HEK293 (cell line): ENCODE measurements around the gene SLC1A7.

Experiments used
- CTCF ChIA-PET: fragments of 350-600 bp; formaldehyde crosslinking; extraction: SDS; loops from one replicate; lab custom pipeline; 2021; ENCODE audit warnings: antibody characterized with exemption; lab: Yijun Ruan, JAX
- POLR2A ChIA-PET: fragments of 300-600 bp; formaldehyde crosslinking; extraction: SDS; loops from one replicate; lab custom pipeline; 2020; ENCODE audit warnings: antibody characterized with exemption, inconsistent platforms; lab: Yijun Ruan, JAX
- H3K27ac ChIP-seq: fragments of 200-500 bp; sonication (Bioruptor generic); 2 replicates; pipeline ENCODE4 v1.5.1; 2014; ENCODE audit warnings: low read depth, low read length, control low read depth, inconsistent platforms; ENCODE audit errors: extremely low read depth
- H3K36me3 ChIP-seq, 2 experiments: fragments of 200-500 bp in 1 of 2; sonication (Bioruptor generic) in 1 of 2; 1 replicate in 1 of 2; 2 replicates in 1 of 2; pipeline ENCODE4 v1.5.1; 2014 to 2017; ENCODE audit warnings: inconsistent platforms in 2 of 2, low read length in 2 of 2; ENCODE audit not compliant: control insufficient read depth in 2 of 2, insufficient read depth in 1 of 2
- H3K4me1 ChIP-seq: fragments of 200-500 bp; sonication (Bioruptor generic); 2 replicates; pipeline ENCODE4 v1.5.1; 2014; ENCODE audit warnings: mild to moderate bottlenecking, low read length, inconsistent platforms; ENCODE audit not compliant: control insufficient read depth, insufficient read depth
- H3K4me3 ChIP-seq: 2 replicates; pipeline ENCODE4 v1.5.1; 2011; ENCODE audit warnings: low read depth, mild to moderate bottlenecking, control low read depth, low read length, moderate library complexity
- H3K9me3 ChIP-seq: fragments of 200-500 bp; sonication (Bioruptor generic); 2 replicates; pipeline ENCODE4 v1.5.1; 2014; ENCODE audit warnings: low read depth, low read length, inconsistent platforms; ENCODE audit not compliant: control insufficient read depth, insufficient read depth
- EGR2 ChIP-seq: fragments of 450-650 bp; formaldehyde crosslinking; IDR thresholded peaks from 2 replicates; pipeline ENCODE4 v1.5.1; 2016; ENCODE audit warnings: low read depth, missing biosample characterization, missing genetic modification characterization
- GLIS1 ChIP-seq: fragments of 450-650 bp; formaldehyde crosslinking; IDR thresholded peaks from 2 replicates; pipeline ENCODE4 v1.5.1; 2016; ENCODE audit warnings: missing biosample characterization, missing genetic modification characterization
- GLIS2 ChIP-seq: fragments of 450-650 bp; formaldehyde crosslinking; IDR thresholded peaks from 2 replicates; pipeline ENCODE4 v1.5.1; 2016; ENCODE audit warnings: missing biosample characterization, missing genetic modification characterization
- HOXA7 ChIP-seq: sonication (generic); formaldehyde crosslinking; IDR thresholded peaks from 2 replicates; pipeline ENCODE4 v1.8.1; 2022; ENCODE audit warnings: missing genetic modification reagents, borderline replicate concordance
- OVOL3 ChIP-seq: fragments of 450-650 bp; formaldehyde crosslinking; IDR thresholded peaks from 2 replicates; pipeline ENCODE4 v1.5.1; 2016; ENCODE audit warnings: missing biosample characterization, missing genetic modification characterization
- PBX3 ChIP-seq: sonication (generic); formaldehyde crosslinking; IDR thresholded peaks from 2 replicates; pipeline ENCODE4 v1.8.1; 2022; ENCODE audit warnings: mild to moderate bottlenecking, moderate library complexity, missing genetic modification reagents
- ZBTB48 ChIP-seq: fragments of 450-650 bp; formaldehyde crosslinking; IDR thresholded peaks from 2 replicates; pipeline ENCODE4 v1.5.1; 2016; ENCODE audit warnings: missing biosample characterization, missing genetic modification characterization
- ZFHX2 ChIP-seq: fragments of 450-650 bp; formaldehyde crosslinking; conservative IDR thresholded peaks from 2 replicates; pipeline ENCODE4 v1.5.1; 2016; ENCODE audit warnings: missing biosample characterization, missing genetic modification characterization
- ZNF112 ChIP-seq: fragments of 450-650 bp; formaldehyde crosslinking; IDR thresholded peaks from 2 replicates; pipeline ENCODE4 v1.5.0; 2017; ENCODE audit warnings: missing biosample characterization, missing genetic modification characterization
- ZNF132 ChIP-seq: fragments of 450-650 bp; formaldehyde crosslinking; IDR thresholded peaks from 2 replicates; pipeline ENCODE4 v1.5.1; 2017; ENCODE audit warnings: missing biosample characterization, missing genetic modification characterization, borderline replicate concordance
- ZNF140 ChIP-seq: fragments of 450-650 bp; formaldehyde crosslinking; IDR thresholded peaks from 2 replicates; pipeline ENCODE4 v1.5.1; 2016; ENCODE audit warnings: missing biosample characterization, missing genetic modification characterization
- ZNF174 ChIP-seq: fragments of 450-650 bp; formaldehyde crosslinking; IDR thresholded peaks from 2 replicates; pipeline ENCODE4 v1.5.0; 2017; ENCODE audit warnings: missing biosample characterization, mild to moderate bottlenecking, missing genetic modification characterization
- ZNF23 ChIP-seq: fragments of 450-650 bp; formaldehyde crosslinking; IDR thresholded peaks from 2 replicates; pipeline ENCODE4 v1.5.1; 2016; ENCODE audit warnings: missing biosample characterization, missing genetic modification characterization, borderline replicate concordance
- ZNF239 ChIP-seq: fragments of 450-650 bp; formaldehyde crosslinking; IDR thresholded peaks from 2 replicates; pipeline ENCODE4 v1.5.1; 2016; ENCODE audit warnings: missing biosample characterization, missing genetic modification characterization
- ZNF350 ChIP-seq: fragments of 450-650 bp; formaldehyde crosslinking; IDR thresholded peaks from 2 replicates; pipeline ENCODE4 v1.5.0; 2017; ENCODE audit warnings: missing biosample characterization, mild to moderate bottlenecking, missing genetic modification characterization
- ZNF366 ChIP-seq: fragments of 450-650 bp; formaldehyde crosslinking; conservative IDR thresholded peaks from 2 replicates; pipeline ENCODE4 v1.5.1; 2016; ENCODE audit warnings: missing biosample characterization, missing genetic modification characterization
- ZNF404 ChIP-seq: fragments of 450-650 bp; formaldehyde crosslinking; IDR thresholded peaks from 2 replicates; pipeline ENCODE4 v1.5.1; 2017; ENCODE audit warnings: missing biosample characterization, missing genetic modification characterization
- ZNF426 ChIP-seq: fragments of 450-650 bp; formaldehyde crosslinking; IDR thresholded peaks from 2 replicates; pipeline ENCODE4 v1.5.1; 2017; ENCODE audit warnings: missing biosample characterization, missing genetic modification characterization, mild to moderate bottlenecking, inconsistent platforms, moderate library complexity
- ZNF488 ChIP-seq: fragments of 450-650 bp; formaldehyde crosslinking; IDR thresholded peaks from 2 replicates; pipeline ENCODE4 v1.5.1; 2016; ENCODE audit warnings: missing biosample characterization, missing genetic modification characterization
- ZNF571 ChIP-seq: fragments of 450-650 bp; formaldehyde crosslinking; IDR thresholded peaks from 2 replicates; pipeline ENCODE4 v1.5.0; 2017; ENCODE audit warnings: missing biosample characterization, missing genetic modification characterization
- ZNF600 ChIP-seq: fragments of 450-650 bp; formaldehyde crosslinking; IDR thresholded peaks from 2 replicates; pipeline ENCODE4 v1.5.1; 2016; ENCODE audit warnings: missing biosample characterization, missing genetic modification characterization
- ZNF621 ChIP-seq: fragments of 450-650 bp; formaldehyde crosslinking; IDR thresholded peaks from 2 replicates; pipeline ENCODE4 v1.5.1; 2017; ENCODE audit warnings: missing biosample characterization, missing genetic modification characterization
- ZNF626 ChIP-seq: fragments of 450-650 bp; sonication (Bioruptor Pico); formaldehyde crosslinking; IDR thresholded peaks from 2 replicates; pipeline ENCODE4 v1.5.1; 2018; ENCODE audit warnings: missing biosample characterization, missing genetic modification characterization, inconsistent platforms
- ZNF660 ChIP-seq: fragments of 450-650 bp; IDR thresholded peaks from 2 replicates; pipeline ENCODE4 v1.5.1; 2018; ENCODE audit warnings: missing biosample characterization, mild to moderate bottlenecking, missing genetic modification characterization
- ZNF707 ChIP-seq: fragments of 450-650 bp; formaldehyde crosslinking; IDR thresholded peaks from 2 replicates; pipeline ENCODE4 v1.5.1; 2016; ENCODE audit warnings: missing biosample characterization, missing genetic modification characterization
- ZNF776 ChIP-seq: fragments of 450-650 bp; formaldehyde crosslinking; IDR thresholded peaks from 2 replicates; pipeline ENCODE4 v1.5.0; 2017; ENCODE audit warnings: missing biosample characterization, missing genetic modification characterization, borderline replicate concordance
- ZSCAN16 ChIP-seq: fragments of 450-650 bp; formaldehyde crosslinking; IDR thresholded peaks from 2 replicates; pipeline ENCODE4 v1.5.1; 2016; ENCODE audit warnings: missing biosample characterization, missing genetic modification characterization
- ZXDB ChIP-seq: fragments of 450-650 bp; formaldehyde crosslinking; IDR thresholded peaks from 2 replicates; pipeline ENCODE4 v1.5.1; 2016; ENCODE audit warnings: missing biosample characterization, missing genetic modification characterization

SLC1A7 gene

GRCh38 chr1:53066891-53067738 is 75.3 kb downstream of the SLC1A7 start:
- Histone ChIP-seq H3K4me3 (no peak overlapping the region), H3K27ac (no peak overlapping the region), H3K36me3 (no peaks in the 10 kb centered on the region), H3K9me3 (no peaks in the 10 kb centered on the region), H3K4me1 (no peaks in the 10 kb centered on the region)
- POLR2A ChIA-PET, result no interaction called here
- CTCF ChIA-PET, result no interaction called here
- TF ChIP-seq ZNF350 (no peak), ZNF660 (tag by site-specific recombination) (no peak), GLIS2 (tag by site-specific recombination) (no peak), ZBTB48 (tag by site-specific recombination) (no peak), ZNF626 (tag by site-specific recombination) (no peak), ZNF404 (no peak), PBX3 (no peak), ZNF600 (tag by site-specific recombination) (no peak), ZNF239 (tag by site-specific recombination) (no peak), ZNF174 (no peak), ZNF23 (tag by site-specific recombination) (no peak), OVOL3 (tag by site-specific recombination) (no peak), ZNF776 (no peak), ZNF132 (tag by site-specific recombination) (no peak), ZNF621 (tag by site-specific recombination) (no peak), ZNF366 (no peak), ZNF426 (tag by site-specific recombination) (no peak), ZNF488 (tag by site-specific recombination) (no peak), GLIS1 (tag by site-specific recombination) (no peak), ZFHX2 (no peak)

GRCh38 chr1:53066488-53066887 is 76.0 kb downstream of the SLC1A7 start:
- CTCF ChIA-PET, result interaction anchor here (0.7 kb wide), 1 partner anchor 158 kb away, joined by 3 read pairs; no protein-coding TSS in a partner anchor

More at GRCh38 chr1:53066488-53066887, 76.0 kb downstream of the SLC1A7 start:
- Histone ChIP-seq H3K36me3 (no peaks in the 10 kb centered on the region), H3K27ac (no peak overlapping the region), H3K4me1 (no peaks in the 10 kb centered on the region), H3K9me3 (no peaks in the 10 kb centered on the region), H3K4me3 (no peak overlapping the region)
- POLR2A ChIA-PET, result no interaction called here
- TF ChIP-seq ZNF112 (tag by site-specific recombination) (no peak), ZXDB (tag by site-specific recombination) (no peak), ZNF140 (tag by site-specific recombination) (no peak), ZNF707 (tag by site-specific recombination) (no peak), EGR2 (tag by site-specific recombination) (no peak), ZSCAN16 (tag by site-specific recombination) (no peak), ZNF571 (no peak), HOXA7 (no peak)
- TF ChIP-seq, all 188 proteins: peak for 0
